HG03175 (cell line): ENCODE data around the gene SYCE1.

ENCODE experiments used
- ATAC-seq: cut with Tn5 transposase; IDR thresholded peaks from one replicate; pipeline ENCODE4 v1.9.1; 2021; ENCODE audit warnings: mild to moderate bottlenecking, moderate library complexity; ENCODE audit not compliant: unreplicated experiment

The SYCE1 gene

GRCh38 chr10:133516057-133516456, 49.3 kb downstream of the SYCE1 start:
- ATAC-seq: no peak

- no peak for ATAC-seq
Measured at GRCh38 chr10:133515471-133515870, 49.9 kb downstream of the SYCE1 start.

GRCh38 chr10:133511907-133512528, 53.4 kb downstream of the SYCE1 start:
- no peak for ATAC-seq

GRCh38 chr10:133511408-133511807, 54.0 kb downstream of the SYCE1 start:
- no peak for ATAC-seq

GRCh38 chr10:133509700-133510099, 55.7 kb downstream of the SYCE1 start:
- no peak for ATAC-seq
